Keratinocyte (primary cell): ENCODE measurements around the gene OR13G1. TPM values are rescaled to one million over a fixed set of nuclear protein-coding genes. Genes with fewer than 3 reads are reported as not detected.
"Not testable (repeated sequence)": the region's sequence is repeated elsewhere in the genome, so short reads cannot be mapped to it uniquely, and the experiment has no call there.

Experiments used
- DNase-seq: peaks from one replicate; pipeline ENCODE4 v3.0.0-alpha.2; 2011; ENCODE audit warnings: low read depth, missing footprints, low spot score
- FAIRE-seq: peaks from 2 replicates; lab custom pipeline; 2011; peaks lifted over from hg19 to GRCh38; lab: Jason Lieb, UNC
- H2AFZ ChIP-seq: 2 replicates; pipeline ENCODE4 v1.6.0; 2012; ENCODE audit warnings: low read length, control low read depth, inconsistent platforms; ENCODE audit not compliant: control insufficient read depth
- H3K27ac ChIP-seq: 2 replicates; pipeline ENCODE4 v1.5.1; 2011; ENCODE audit warnings: low read length; ENCODE audit not compliant: control insufficient read depth, insufficient read depth
- H3K27me3 ChIP-seq: 3 replicates; pipeline ENCODE4 v1.6.0; 2011; ENCODE audit warnings: low read length; ENCODE audit not compliant: control insufficient read depth, insufficient read depth; ENCODE audit errors: extremely low read depth
- H3K36me3 ChIP-seq, 2 experiments: 2 replicates in 1 of 2; 3 replicates in 1 of 2; pipeline ENCODE4 v1.5.1; 2011; ENCODE audit warnings: low read length in 2 of 2, mild to moderate bottlenecking in 1 of 2; ENCODE audit not compliant: control insufficient read depth in 2 of 2, insufficient read depth in 2 of 2; ENCODE audit errors: extremely low read depth in 1 of 2
- H3K4me1 ChIP-seq: 3 replicates; pipeline ENCODE4 v1.5.1; 2011; ENCODE audit warnings: low read length; ENCODE audit not compliant: control insufficient read depth, insufficient read depth; ENCODE audit errors: extremely low read depth
- H3K4me2 ChIP-seq: 3 replicates; pipeline ENCODE4 v1.6.0; 2011; ENCODE audit warnings: low read depth, low read length; ENCODE audit not compliant: control insufficient read depth, insufficient read depth; ENCODE audit errors: extremely low read depth
- H3K4me3 ChIP-seq, 3 experiments: fragments of 200-600 bp in 1 of 3; sonication (generic) in 1 of 3; 2 replicates in 2 of 3; 3 replicates in 1 of 3; pipeline ENCODE4 v1.5.1; 2011 to 2016; ENCODE audit warnings: low read length in 3 of 3, mild to moderate bottlenecking in 3 of 3, control low read depth in 2 of 3, inconsistent platforms in 1 of 3, low read depth in 1 of 3, mixed read lengths in 1 of 3, mixed run types in 1 of 3, moderate library complexity in 1 of 3; ENCODE audit not compliant: control insufficient read depth in 2 of 3, insufficient read depth in 2 of 3; ENCODE audit errors: extremely low read depth in 1 of 3
- H3K79me2 ChIP-seq: 2 replicates; pipeline ENCODE4 v1.6.0; 2012; ENCODE audit warnings: low read length; ENCODE audit not compliant: control insufficient read depth, insufficient read depth
- H3K9ac ChIP-seq: 3 replicates; pipeline ENCODE4 v1.6.0; 2011; ENCODE audit warnings: low read length; ENCODE audit not compliant: control insufficient read depth, insufficient read depth; ENCODE audit errors: extremely low read depth
- H3K9me1 ChIP-seq: 3 replicates; pipeline ENCODE4 v1.6.0; 2011; ENCODE audit warnings: low read length; ENCODE audit not compliant: control insufficient read depth, insufficient read depth; ENCODE audit errors: extremely low read depth
- H3K9me3 ChIP-seq: 2 replicates; pipeline ENCODE4 v1.5.1; 2012; ENCODE audit warnings: low read depth, low read length; ENCODE audit not compliant: control insufficient read depth
- H4K20me1 ChIP-seq: 3 replicates; pipeline ENCODE4 v1.6.0; 2011; ENCODE audit warnings: low read length; ENCODE audit not compliant: control insufficient read depth, insufficient read depth; ENCODE audit errors: extremely low read depth
- EZH2 ChIP-seq: IDR thresholded peaks from one replicate; pipeline ENCODE4 v1.6.1; 2012; ENCODE audit warnings: inconsistent platforms, mild to moderate bottlenecking, low read length, moderate library complexity
- dilution Hi-C: fragments of 300-500 bp; cut with MboI; formaldehyde crosslinking; loops from one replicate; pipeline ENCODE4 v1.7.0; 2020; ENCODE audit warnings: low sequenced_read_pairs; ENCODE audit not compliant: extremely low pct_ligation_motif_present
- polyA plus RNA-seq, 5 experiments: library from polyadenylated mRNA; depleted of rRNA in 3 of 5; stranded (reverse) in 3 of 5; stranded (forward) in 1 of 5; unstranded in 1 of 5; fragments of >200 nt; gene quantifications; 1 replicate in 1 of 5; 2 replicates in 3 of 5; 3 replicates in 1 of 5; pipeline versions ENCODE4 v1.2.1 to v1.2.3, GENCODE V29; 2011 to 2012; ENCODE audit warnings: missing spikeins in 2 of 5, low read depth in 1 of 5, low replicate concordance in 1 of 5
- TF ChIP-seq, protein P1 (sequence below), 3 experiments: IDR thresholded peaks in 1 of 3; conservative IDR thresholded peaks in 1 of 3; optimal IDR thresholded peaks in 1 of 3; 2 replicates in 2 of 3; 3 replicates in 1 of 3; pipeline versions ENCODE3 to v1.5.1; 2011; ENCODE audit warnings: low read length in 3 of 3, mild to moderate bottlenecking in 3 of 3, moderate library complexity in 2 of 3, control low read depth in 1 of 3, inconsistent platforms in 1 of 3; ENCODE audit not compliant: insufficient read depth in 2 of 3; ENCODE audit errors: extremely low read depth in 1 of 3

The OR13G1 gene
- polyA plus RNA-seq, 1 donor (not counting 4 experiments of a cell fraction or from before 2014, with no cell fraction given): not detected

DNA sequence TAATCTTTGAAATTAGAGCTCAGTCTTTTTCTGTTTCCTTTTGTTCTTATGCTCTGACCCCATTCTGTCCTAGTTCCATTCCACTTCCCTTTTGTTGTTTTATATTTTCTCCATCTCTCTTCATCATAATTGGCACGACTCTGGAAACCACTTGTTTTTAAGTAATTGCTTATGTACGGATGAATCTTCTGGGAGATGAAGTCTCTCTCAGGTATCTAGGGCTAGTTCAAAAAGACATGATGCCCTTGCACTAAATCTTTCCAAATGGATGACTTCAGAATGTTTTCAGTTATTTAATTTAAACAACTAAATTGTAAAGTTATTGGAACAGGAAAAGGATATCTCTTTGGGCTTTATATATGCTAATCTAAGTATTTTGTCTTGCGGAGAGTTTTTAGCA, 37.0 kb upstream of the OR13G1 start, which contains the start of gene OR6F1:
OR6F1 (minus strand) TSS at position 101 of the 400 bp plus-strand sequence. CDS start 3,891 bp downstream, outside the sequence.
- no peaks in the 10 kb centered on the region for H3K27me3 ChIP-seq
- H4K20me1 ChIP-seq: no peaks in the 10 kb centered on the region
- TF ChIP-seq EZH2: no peak
- TF ChIP-seq, protein P1, sequence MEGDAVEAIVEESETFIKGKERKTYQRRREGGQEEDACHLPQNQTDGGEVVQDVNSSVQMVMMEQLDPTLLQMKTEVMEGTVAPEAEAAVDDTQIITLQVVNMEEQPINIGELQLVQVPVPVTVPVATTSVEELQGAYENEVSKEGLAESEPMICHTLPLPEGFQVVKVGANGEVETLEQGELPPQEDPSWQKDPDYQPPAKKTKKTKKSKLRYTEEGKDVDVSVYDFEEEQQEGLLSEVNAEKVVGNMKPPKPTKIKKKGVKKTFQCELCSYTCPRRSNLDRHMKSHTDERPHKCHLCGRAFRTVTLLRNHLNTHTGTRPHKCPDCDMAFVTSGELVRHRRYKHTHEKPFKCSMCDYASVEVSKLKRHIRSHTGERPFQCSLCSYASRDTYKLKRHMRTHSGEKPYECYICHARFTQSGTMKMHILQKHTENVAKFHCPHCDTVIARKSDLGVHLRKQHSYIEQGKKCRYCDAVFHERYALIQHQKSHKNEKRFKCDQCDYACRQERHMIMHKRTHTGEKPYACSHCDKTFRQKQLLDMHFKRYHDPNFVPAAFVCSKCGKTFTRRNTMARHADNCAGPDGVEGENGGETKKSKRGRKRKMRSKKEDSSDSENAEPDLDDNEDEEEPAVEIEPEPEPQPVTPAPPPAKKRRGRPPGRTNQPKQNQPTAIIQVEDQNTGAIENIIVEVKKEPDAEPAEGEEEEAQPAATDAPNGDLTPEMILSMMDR (optimal IDR thresholded peaks at IDR 0.05 in 1 of 3, IDR thresholded peaks at IDR 0.05 in 1 of 3, conservative IDR thresholded peaks at IDR 0.05 in 1 of 3; ENCODE audit: extremely low read depth in 1 of 3, insufficient read depth in 2 of 3, low read length in 3 of 3): no peak
- no peak within 1 kb of the TSS for H3K27ac ChIP-seq
- H3K9ac ChIP-seq: no peak within 1 kb of the TSS
- H3K4me2 ChIP-seq: no peak within 1 kb of the TSS
- FAIRE-seq (no peak), DNase-seq (no peak)
- no peaks in the 10 kb centered on the region for H3K4me1 ChIP-seq
- no peaks in the 10 kb centered on the region for H3K79me2 ChIP-seq
- H3K36me3 ChIP-seq: no peaks in the 10 kb centered on the region
- dilution Hi-C loops: no loop called here
- no peaks in the 10 kb centered on the region for H3K9me1 ChIP-seq
- peaks cover 4% of the 10 kb centered on the region for H3K9me3 ChIP-seq
- no peak within 1 kb of the TSS for H3K4me3 ChIP-seq
- no peak within 1 kb of the TSS for H2AFZ ChIP-seq

GRCh38 chr1:247713753-247714152, 34.2 kb upstream of the OR13G1 start:
- Histone ChIP-seq H3K9me3 (peaks cover 2% of the 10 kb centered on the region), H3K4me1 (no peaks in the 10 kb centered on the region), H3K79me2 (no peaks in the 10 kb centered on the region), H3K36me3 (no peaks in the 10 kb centered on the region), H3K9me1 (no peaks in the 10 kb centered on the region), H3K4me3 (no peak overlapping the region), H3K4me2 (no peak overlapping the region), H4K20me1 (no peaks in the 10 kb centered on the region), H2AFZ (no peak overlapping the region), H3K27ac (no peak overlapping the region), H3K9ac (no peak overlapping the region), H3K27me3 (no peaks in the 10 kb centered on the region)
- no peak for FAIRE-seq
- TF ChIP-seq, protein P1 (optimal IDR thresholded peaks at IDR 0.05 in 1 of 3, IDR thresholded peaks at IDR 0.05 in 1 of 3, conservative IDR thresholded peaks at IDR 0.05 in 1 of 3; ENCODE audit: extremely low read depth in 1 of 3, insufficient read depth in 2 of 3, low read length in 3 of 3): no peak
- no peak for TF ChIP-seq EZH2
- dilution Hi-C loops: no loop called here
- DNase-seq: no peak

GRCh38 chr1:247710681-247711080, 31.1 kb upstream of the OR13G1 start:
- H2AFZ ChIP-seq, dilution Hi-C loops, H4K20me1 ChIP-seq, FAIRE-seq, H3K36me3 ChIP-seq, H3K27me3 ChIP-seq, DNase-seq, H3K9me1 ChIP-seq, H3K27ac ChIP-seq, H3K4me3 ChIP-seq, H3K79me2 ChIP-seq, H3K9me3 ChIP-seq, H3K4me2 ChIP-seq, H3K9ac ChIP-seq, H3K4me1 ChIP-seq: not testable (repeated sequence)
